ENCODE data around the gene STAP2. TPM values are rescaled to one million over a fixed set of nuclear protein-coding genes. Genes with fewer than 3 reads are reported as not detected.

Gene STAP2
- total and polyA plus RNA-seq, 8 donors: 17.4 to 65.5 (median 26.9) TPM

DNA sequence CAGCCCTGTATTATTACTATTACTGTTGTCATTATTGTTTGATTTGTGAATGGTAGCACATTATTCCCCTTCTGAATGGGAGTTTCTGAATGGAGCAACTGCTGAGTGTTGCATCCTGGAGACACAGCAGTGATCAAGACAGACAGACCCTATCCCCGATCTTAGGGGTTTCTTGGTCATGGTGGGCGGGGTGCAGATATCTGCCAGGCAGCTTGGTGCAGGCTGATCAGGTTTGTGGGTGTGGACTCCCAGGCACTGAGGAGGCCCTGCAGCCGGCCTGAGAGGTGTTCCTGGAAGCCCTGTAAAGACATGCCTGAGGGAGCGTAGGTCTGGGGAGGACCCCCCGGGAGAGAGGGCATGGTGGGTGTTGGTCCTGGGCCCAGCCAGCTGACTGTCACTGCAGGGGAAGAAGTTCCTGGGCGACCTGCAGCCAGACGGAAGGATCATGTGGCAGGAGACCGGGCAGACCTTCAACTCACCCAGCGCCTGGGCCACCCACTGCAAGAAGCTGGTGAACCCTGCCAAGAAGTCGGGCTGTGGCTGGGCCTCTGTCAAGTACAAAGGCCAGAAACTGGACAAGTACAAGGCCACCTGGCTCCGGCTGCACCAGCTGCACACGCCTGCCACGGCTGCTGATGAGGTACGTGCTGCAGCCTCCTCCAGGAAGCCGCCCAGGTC, 6.9 kb upstream of the STAP2 start:
- intact Hi-C loops (cut with DNase I): no loop called here
- Histone ChIP-seq H3K4me3 (no peak overlapping the region), H3K36me3 (no peaks in the 10 kb centered on the region), H3K9me3 (no peaks in the 10 kb centered on the region), H3K4me1 (peaks cover 6 to 16% (median 9%) of the 10 kb centered on the region in 3 donors), H3K27me3 (no peaks in the 10 kb centered on the region), H3K27ac (peak overlapping the region in 2 of 4 donors; percentile 17 to 46)
- ATAC-seq: peak in 3 of 4 donors; percentile 8 to 39 (median 27)
- no peak for FAIRE-seq
- DNase-seq: peak; percentile 71 to 93 (median 84)
- 42 to 49% methylated on average over 15 of the region's 15 CpGs for WGBS, 2 donors
- TF ChIP-seq, protein P1, sequence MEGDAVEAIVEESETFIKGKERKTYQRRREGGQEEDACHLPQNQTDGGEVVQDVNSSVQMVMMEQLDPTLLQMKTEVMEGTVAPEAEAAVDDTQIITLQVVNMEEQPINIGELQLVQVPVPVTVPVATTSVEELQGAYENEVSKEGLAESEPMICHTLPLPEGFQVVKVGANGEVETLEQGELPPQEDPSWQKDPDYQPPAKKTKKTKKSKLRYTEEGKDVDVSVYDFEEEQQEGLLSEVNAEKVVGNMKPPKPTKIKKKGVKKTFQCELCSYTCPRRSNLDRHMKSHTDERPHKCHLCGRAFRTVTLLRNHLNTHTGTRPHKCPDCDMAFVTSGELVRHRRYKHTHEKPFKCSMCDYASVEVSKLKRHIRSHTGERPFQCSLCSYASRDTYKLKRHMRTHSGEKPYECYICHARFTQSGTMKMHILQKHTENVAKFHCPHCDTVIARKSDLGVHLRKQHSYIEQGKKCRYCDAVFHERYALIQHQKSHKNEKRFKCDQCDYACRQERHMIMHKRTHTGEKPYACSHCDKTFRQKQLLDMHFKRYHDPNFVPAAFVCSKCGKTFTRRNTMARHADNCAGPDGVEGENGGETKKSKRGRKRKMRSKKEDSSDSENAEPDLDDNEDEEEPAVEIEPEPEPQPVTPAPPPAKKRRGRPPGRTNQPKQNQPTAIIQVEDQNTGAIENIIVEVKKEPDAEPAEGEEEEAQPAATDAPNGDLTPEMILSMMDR (IDR thresholded peaks at IDR 0.05): no peak

DNA sequence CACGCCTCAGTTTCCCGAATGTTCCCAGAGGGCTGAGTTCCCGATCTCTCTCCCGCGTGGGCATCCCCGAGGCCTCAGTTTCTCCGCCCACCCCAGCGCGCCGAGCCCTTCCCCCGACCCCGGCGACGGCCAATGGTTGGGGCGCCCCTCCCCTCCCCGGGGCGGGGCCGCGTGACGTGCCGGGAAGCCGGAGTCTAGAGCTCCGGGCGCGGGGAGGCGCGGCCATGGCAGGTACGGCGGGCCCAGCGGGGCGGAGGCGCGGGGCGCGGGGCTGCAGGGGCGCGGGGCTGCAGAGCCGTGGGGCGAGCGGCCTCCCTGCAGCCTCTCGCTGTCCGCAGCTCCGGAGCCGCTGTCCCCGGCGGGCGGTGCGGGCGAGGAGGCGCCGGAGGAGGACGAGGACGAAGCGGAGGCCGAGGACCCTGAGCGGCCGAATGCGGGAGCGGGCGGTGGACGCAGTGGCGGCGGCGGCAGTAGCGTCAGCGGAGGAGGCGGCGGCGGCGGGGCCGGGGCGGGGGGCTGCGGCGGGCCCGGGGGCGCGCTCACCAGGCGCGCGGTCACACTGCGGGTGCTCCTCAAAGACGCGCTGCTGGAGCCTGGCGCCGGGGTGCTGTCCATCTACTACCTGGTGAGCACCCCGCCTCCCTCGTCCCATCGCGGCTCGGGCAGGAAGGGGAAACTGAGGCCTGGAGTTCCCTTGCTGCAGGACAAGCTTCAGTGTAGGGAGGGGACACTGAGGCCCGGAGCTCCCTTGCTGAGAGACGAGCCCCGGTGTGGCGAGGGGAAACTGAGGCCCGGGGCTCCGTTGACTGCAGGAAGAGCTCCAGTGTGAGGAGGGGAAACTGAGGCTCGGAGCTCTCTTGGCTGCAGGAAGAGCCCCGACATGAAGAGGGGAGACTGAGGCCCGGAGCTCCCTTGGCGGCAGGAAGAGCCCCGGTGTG, 5.0 kb upstream of the STAP2 start, which contains the start of gene MPND:
Gene MPND (plus strand): TSS at position 193 of the 938 bp plus-strand sequence. CDS start 32 bp downstream, at position 225.
- DNase-seq (peak; percentile 86 to 98 (median 93)), FAIRE-seq (no peak), ATAC-seq (peak; percentile 80 to 89 (median 84))
- Histone ChIP-seq H3K27me3 (no peaks in the 10 kb centered on the region), H3K4me3 (peak within 1 kb of the TSS; percentile 53 to 70 (median 65)), H3K4me1 (peaks cover 6 to 22% (median 13%) of the 10 kb centered on the region in 3 donors), H3K9me3 (no peaks in the 10 kb centered on the region), H3K27ac (peak within 1 kb of the TSS; percentile 87 to 95 (median 89)), H3K36me3 (no peaks in the 10 kb centered on the region)
- WGBS, 2 donors: 3 to 7% methylated on average over 50 to 101 of the region's 101 CpGs
- TF ChIP-seq, protein P1 (IDR thresholded peaks at IDR 0.05): no peak
- intact Hi-C loops (cut with DNase I): no loop called here

DNA sequence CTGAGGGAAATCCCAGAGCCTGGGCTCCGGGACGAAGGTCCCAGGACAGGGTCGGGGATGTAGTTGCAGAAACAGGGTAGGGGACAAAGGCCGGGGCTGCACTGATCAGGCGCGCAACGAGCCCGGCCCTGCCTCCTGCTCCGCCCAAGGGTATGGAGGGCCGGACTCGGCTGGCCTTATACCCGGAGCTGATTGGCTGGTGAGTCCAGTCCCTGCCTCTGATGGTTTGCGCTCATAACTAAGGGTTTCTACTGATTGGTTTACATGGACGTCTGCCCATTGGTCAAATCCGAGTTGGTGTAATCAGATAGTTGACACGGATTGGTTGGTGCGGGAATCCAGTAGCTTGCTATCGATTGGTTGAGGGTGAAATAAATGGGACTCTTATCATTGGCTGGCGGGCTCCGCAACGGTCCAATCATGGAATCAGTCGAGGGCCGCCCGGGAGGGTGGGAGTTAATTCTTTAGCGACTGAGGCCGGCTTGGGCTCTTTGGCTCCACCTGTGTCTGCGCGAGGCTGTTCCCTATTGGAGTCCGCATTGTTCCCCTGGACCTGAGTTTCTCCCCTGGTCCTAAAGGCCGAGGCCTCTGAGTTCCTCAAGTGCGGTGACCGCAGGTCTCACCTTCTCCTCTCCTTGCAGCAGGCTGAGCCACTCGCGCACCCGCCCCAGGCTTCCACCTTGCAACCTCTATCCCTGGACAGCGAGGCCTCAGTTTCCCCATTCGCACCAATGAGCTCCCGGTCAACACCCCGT, 4.2 kb upstream of the STAP2 start:
- ATAC-seq (peak; percentile 81 to 90 (median 83)), FAIRE-seq (peak; percentile 98), DNase-seq (peak; percentile 90 to 98 (median 96))
- Histone ChIP-seq H3K27me3 (no peaks in the 10 kb centered on the region), H3K4me1 (peaks cover 6 to 22% (median 13%) of the 10 kb centered on the region in 3 donors), H3K9me3 (no peaks in the 10 kb centered on the region), H3K4me3 (peak overlapping the region; percentile 53 to 70 (median 65)), H3K27ac (peak overlapping the region; percentile 87 to 95 (median 89)), H3K36me3 (no peaks in the 10 kb centered on the region)
- intact Hi-C loops (cut with DNase I): no loop called here
- TF ChIP-seq, protein P1 (IDR thresholded peaks at IDR 0.05): no peak
- 0% methylated on average over 39 of the region's 39 CpGs for WGBS, 2 donors

DNA sequence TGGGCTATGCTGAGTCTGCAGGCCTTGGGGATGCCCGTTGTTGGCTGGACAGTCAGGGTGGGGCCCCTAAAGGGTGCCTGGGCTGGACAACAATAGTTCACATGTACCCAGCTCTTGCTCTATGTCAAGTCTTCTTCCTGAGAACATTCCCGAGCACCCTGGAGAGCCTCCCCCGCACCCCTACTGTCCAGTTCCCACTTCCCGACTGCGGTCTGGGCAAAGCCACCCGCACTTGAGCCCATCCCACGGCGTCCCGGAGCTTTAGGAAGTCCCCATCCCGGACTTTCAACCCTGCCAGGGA, 3.6 kb upstream of the STAP2 start:
- Histone ChIP-seq H3K27me3 (no peaks in the 10 kb centered on the region), H3K27ac (peak overlapping the region; percentile 74 to 95 (median 87)), H3K36me3 (no peaks in the 10 kb centered on the region), H3K4me1 (peaks cover 6 to 22% (median 13%) of the 10 kb centered on the region in 3 donors), H3K9me3 (no peaks in the 10 kb centered on the region), H3K4me3 (peak overlapping the region in 3 of 4 donors; percentile 10 to 70 (median 63))
- DNase-seq: no peak
- no peak for FAIRE-seq
- intact Hi-C loops (cut with DNase I): no loop called here
- WGBS, 2 donors: 5 to 6% methylated on average over 10 of the region's 10 CpGs
- peak in 3 of 4 donors; percentile 2 to 4 (median 3) for ATAC-seq
- TF ChIP-seq, protein P1 (IDR thresholded peaks at IDR 0.05): no peak
